Lower lobe of right lung (tissue), 2 donors: Measurements from ENCODE around the gene SYT8. TPM values are rescaled to one million over a fixed set of nuclear protein-coding genes. Genes with fewer than 3 reads are reported as not detected.
A peak's percentile ranks its signal among the peaks of the same experiment; 100 is the strongest.
"Not testable (repeated sequence)": the region's sequence is repeated elsewhere in the genome, so short reads cannot be mapped to it uniquely, and the experiment has no call there.

Source experiments
- ATAC-seq, 2 donors: fragments of 200-7000 bp; cut with Tn5 transposase; one replicate each; pipeline ENCODE4 v1.9.1; 2020 to 2022; ENCODE audit warnings: mild to moderate bottlenecking in 2 of 2, moderate library complexity in 2 of 2
- DNase-seq: peaks from one replicate; pipeline ENCODE4 v3.0.0-alpha.2; 2020
- H3K27ac ChIP-seq: fragments of 200-600 bp; one replicate; pipeline ENCODE4 v1.8.0; 2022
- H3K27me3 ChIP-seq: fragments of 200-600 bp; one replicate; pipeline ENCODE4 v1.8.0; 2022; ENCODE audit warnings: low read depth
- H3K36me3 ChIP-seq: fragments of 200-600 bp; one replicate; pipeline ENCODE4 v1.8.0; 2022; ENCODE audit warnings: mild to moderate bottlenecking
- H3K4me1 ChIP-seq: fragments of 200-600 bp; one replicate; pipeline ENCODE4 v1.8.0; 2022
- H3K4me3 ChIP-seq: fragments of 200-600 bp; one replicate; pipeline ENCODE4 v1.8.0; 2022; ENCODE audit warnings: mild to moderate bottlenecking
- H3K9me3 ChIP-seq: fragments of 200-600 bp; one replicate; pipeline ENCODE4 v1.8.0; 2022
- intact Hi-C: fragments of 100-400 bp; cut with DNase I; formaldehyde crosslinking; loops from one replicate; pipeline ENCODE4 v1.11.0; 2022
- total RNA-seq: library from RNA; stranded (reverse); fragmentation: NEBNext Ultra II Directional; extraction: Animal tissue kit (Norgen Biotek cat#: 25700); gene quantifications from one replicate; pipeline ENCODE4 v1.2.1, GENCODE V29; 2021
- TF ChIP-seq, protein P1 (sequence below): fragments of 200-600 bp; IDR thresholded peaks from one replicate; pipeline ENCODE4 v1.8.0; 2022; ENCODE audit warnings: antibody characterized with exemption, mild to moderate bottlenecking
- donor health status: DM: no; HTN: yes; CAD: no; lungs with severe emphysema.

Gene SYT8
- total RNA-seq, 1 donor from 2014 or later, result 18.5 TPM

DNA sequence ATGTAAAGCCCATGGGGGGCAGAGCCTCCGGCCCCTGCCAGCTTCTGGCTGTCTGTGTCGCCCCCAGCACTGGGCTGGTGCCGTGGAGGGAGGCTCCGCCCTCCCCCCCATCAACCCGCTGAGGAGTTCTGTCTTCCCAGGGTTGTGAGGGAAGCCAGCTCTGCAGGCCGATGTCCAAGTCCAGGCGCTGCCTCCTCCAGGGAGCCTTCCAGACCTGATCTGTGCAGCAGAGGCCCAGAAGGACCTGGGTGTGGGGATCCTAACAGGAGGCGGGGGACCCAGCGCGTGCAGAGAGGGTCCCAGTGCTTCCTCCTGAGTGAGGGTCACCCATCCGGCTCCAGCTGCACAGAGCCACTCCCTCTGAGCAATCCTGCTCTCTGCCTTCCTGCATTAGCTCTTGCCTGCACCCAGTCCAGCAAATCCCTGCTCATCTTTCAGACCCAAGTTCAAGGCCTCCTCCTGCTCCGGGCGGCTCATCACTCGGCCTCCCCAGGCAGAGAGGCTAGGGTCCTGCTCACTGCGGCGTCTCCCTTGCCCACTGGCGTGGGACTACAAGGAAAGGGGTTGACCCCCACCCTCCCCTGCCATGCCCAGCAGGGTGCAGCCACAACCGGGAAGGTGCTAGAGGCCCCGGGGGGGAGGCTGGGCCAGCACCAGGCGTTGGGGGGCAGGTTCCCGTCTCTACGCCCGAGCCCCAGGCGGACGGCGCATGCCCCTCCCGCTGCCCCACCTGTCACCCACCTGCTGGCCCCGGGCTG lies 40.5 kb downstream of the SYT8 start:
- ATAC-seq, result no peak
- no peaks in the 10 kb centered on the region for H3K36me3 ChIP-seq
- H3K4me3 ChIP-seq, result no peak overlapping the region
- no peaks in the 10 kb centered on the region for H3K9me3 ChIP-seq
- intact Hi-C loops, result no loop called here
- peaks cover 12% of the 10 kb centered on the region for H3K27me3 ChIP-seq
- DNase-seq, result peak; percentile 37
- H3K27ac ChIP-seq, result no peak overlapping the region
- peaks cover 21% of the 10 kb centered on the region for H3K4me1 ChIP-seq
- TF ChIP-seq, protein P1, sequence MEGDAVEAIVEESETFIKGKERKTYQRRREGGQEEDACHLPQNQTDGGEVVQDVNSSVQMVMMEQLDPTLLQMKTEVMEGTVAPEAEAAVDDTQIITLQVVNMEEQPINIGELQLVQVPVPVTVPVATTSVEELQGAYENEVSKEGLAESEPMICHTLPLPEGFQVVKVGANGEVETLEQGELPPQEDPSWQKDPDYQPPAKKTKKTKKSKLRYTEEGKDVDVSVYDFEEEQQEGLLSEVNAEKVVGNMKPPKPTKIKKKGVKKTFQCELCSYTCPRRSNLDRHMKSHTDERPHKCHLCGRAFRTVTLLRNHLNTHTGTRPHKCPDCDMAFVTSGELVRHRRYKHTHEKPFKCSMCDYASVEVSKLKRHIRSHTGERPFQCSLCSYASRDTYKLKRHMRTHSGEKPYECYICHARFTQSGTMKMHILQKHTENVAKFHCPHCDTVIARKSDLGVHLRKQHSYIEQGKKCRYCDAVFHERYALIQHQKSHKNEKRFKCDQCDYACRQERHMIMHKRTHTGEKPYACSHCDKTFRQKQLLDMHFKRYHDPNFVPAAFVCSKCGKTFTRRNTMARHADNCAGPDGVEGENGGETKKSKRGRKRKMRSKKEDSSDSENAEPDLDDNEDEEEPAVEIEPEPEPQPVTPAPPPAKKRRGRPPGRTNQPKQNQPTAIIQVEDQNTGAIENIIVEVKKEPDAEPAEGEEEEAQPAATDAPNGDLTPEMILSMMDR, result no peak

GRCh38 chr11:1875851-1876301 lies 41.1 kb downstream of the SYT8 start:
- ATAC-seq, H3K36me3 ChIP-seq, H3K4me3 ChIP-seq, H3K27me3 ChIP-seq, intact Hi-C loops, H3K9me3 ChIP-seq: not testable (repeated sequence)
- peak overlapping the region; percentile 18 for H3K27ac ChIP-seq
- peak; percentile 42 for DNase-seq
- peaks cover 17% of the 10 kb centered on the region for H3K4me1 ChIP-seq

DNA sequence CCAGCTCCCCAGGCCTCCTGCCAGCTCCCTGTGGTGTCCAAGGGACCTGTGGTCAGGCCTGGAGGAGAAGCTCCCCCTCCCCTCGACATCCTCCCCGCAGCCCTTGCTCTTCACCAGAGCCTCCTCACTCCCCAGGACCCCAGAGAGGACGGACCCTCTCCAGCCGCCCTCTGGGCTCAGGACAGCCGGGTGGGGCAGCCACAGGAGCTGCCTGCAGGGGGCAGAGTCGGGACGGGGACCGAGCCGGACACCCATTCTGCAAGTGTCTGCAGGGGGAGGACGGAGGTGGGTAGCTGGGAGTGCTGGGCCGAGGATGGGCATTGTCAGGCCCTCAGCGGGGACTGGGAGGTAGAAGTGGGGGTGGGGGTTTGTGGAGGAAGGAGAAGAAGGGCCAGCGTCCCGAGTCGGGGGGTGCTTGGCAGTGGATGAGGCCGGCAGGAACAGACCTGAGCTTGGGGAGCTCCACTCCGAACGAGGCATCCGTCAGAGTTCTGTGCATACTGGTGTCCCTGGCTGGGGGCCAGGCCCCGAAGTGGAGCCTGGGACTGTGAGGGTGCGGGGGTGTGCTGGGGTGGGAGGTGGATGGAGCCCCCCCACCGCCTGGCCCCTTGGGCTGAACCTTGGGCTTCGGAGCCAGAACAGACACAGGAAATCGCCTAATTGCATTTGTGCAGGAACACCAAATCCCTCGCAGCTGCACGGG lies 41.7 kb downstream of the SYT8 start:
- Histone ChIP-seq H3K27me3 (no peaks in the 10 kb centered on the region), H3K9me3 (no peaks in the 10 kb centered on the region), H3K4me1 (peaks cover 23% of the 10 kb centered on the region), H3K27ac (peak overlapping the region; percentile 18), H3K4me3 (no peak overlapping the region), H3K36me3 (no peaks in the 10 kb centered on the region)
- intact Hi-C loops, result no loop called here
- ATAC-seq, result no peak
- peak; percentile 52 for DNase-seq
- TF ChIP-seq, protein P1, result peak; percentile 46

DNA sequence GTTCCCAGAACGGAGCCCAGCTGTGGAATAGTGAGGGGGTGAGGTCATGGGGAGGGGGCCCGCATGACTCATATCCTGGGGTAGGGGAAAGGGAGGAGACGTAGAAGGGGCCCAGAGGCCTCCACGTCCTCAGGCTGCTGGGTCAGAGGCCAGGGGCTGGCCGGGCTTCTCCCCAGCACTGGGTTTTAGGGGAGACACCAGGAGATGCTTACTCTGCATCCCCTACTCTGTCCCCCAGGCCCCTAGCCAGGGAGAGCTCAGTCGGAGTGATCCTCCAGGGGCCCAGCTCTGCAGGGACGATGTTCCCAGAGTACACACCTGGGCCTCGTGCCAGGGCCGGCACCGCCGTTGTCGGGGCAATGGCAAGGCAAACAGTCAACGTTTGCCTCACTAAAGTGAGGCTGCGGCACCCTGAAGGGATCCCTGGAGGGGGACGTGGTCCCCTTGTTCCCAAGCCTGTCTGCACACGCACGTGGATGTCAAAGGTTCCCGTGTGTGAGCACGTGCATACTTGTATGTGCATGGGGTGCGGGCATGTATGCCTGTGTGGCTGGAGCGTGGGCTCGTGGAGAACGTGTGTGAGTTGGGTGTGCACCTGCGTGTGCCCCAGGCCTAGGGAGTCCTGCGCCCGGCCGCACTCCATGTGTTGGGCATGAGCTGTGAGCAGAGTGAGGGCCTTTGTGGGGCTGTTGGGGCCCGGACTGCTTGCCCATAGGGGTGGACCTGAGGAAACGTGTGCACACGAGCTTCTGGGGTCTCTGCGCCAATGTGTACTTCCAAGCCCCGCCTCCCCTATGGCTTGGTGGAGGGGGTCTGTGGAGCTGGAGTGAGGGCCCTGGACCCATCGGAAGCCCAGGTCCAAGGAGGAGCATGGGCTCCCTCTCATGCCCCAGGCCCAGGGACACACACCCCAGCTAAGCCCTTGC lies 42.7 kb downstream of the SYT8 start:
- TF ChIP-seq, protein P1, result no peak
- peak; percentile 47 for DNase-seq
- no peaks in the 10 kb centered on the region for H3K9me3 ChIP-seq
- no peak for ATAC-seq
- H3K27me3 ChIP-seq, result no peaks in the 10 kb centered on the region
- H3K36me3 ChIP-seq, result no peaks in the 10 kb centered on the region
- intact Hi-C loops, result no loop called here
- H3K27ac ChIP-seq, result peak overlapping the region; percentile 18
- no peak overlapping the region for H3K4me3 ChIP-seq
- H3K4me1 ChIP-seq, result peaks cover 32% of the 10 kb centered on the region

DNA sequence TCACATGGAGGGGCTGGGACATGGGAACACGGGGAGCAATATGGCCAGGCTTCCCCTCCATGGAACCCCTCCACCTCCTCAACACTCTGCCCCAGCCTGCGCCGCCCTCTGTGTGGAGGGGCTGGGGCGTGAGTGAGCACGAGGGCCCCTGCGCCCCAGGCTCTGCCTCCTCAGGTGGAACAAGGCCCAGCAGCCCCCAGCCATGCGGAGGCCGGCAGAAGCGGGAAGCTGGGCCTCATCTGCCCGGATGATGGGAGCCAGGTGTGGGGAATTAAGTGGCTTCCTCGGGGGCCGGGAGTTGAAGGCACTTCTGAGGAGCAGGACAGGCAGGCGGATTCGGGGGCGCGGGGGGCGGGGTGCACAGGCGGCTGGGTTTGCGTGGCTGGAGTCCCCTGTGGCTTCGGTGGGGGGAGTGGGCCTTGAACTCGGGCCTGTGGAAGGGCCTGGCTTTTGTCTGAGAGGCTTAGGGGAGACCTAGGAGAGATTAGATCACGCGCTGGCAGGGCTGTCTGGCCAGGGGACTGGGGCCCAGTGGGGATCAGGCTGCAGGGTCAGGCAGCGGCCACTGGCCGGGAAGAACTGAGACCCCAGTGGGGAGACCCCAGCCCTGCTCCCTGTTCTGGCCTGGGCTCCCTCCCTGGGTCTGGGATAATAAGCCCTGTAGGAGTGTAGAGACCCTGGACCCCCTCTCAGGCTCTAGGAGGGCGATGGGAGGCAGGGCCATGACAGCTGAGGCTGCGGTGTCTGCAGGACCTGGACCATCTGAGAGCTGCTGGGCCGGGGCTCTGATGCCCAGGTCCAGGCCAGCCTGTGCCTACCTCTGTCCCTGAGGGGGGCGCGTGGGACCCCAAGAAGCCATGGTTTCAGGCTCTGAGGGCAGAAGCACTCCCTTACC lies 43.6 kb downstream of the SYT8 start:
- no peak overlapping the region for H3K4me3 ChIP-seq
- ATAC-seq, result no peak
- no peaks in the 10 kb centered on the region for H3K9me3 ChIP-seq
- no peaks in the 10 kb centered on the region for H3K36me3 ChIP-seq
- TF ChIP-seq, protein P1, result no peak
- no peak overlapping the region for H3K27ac ChIP-seq
- intact Hi-C loops, result no loop called here
- peak; percentile 37 for DNase-seq
- peaks cover 32% of the 10 kb centered on the region for H3K4me1 ChIP-seq
- no peaks in the 10 kb centered on the region for H3K27me3 ChIP-seq
